Endothelial cell of umbilical vein (primary cell): Measurements from ENCODE around the gene ANKRD39. TPM values are rescaled to one million over a fixed set of nuclear protein-coding genes. Genes with fewer than 3 reads are reported as not detected.

Source experiments
- BruUV-seq: library from RNA; stranded (reverse); fragments of 400-500 nt; replicated peaks from 2 replicates; lab custom pipeline; 2021; lab: Mats Ljungman, UMichigan
- CTCF ChIA-PET: fragments of 300-600, 350-600 bp; sonication (Branson Sonifier 250); formaldehyde crosslinking; loops from one replicate; lab custom pipeline; 2021; ENCODE audit warnings: antibody characterized with exemption, inconsistent platforms; lab: Charles Lee
- POLR2A ChIA-PET: fragments of 300-600, 350-600 bp; sonication (Branson Sonifier 250); formaldehyde crosslinking; loops from one replicate; lab custom pipeline; 2021; ENCODE audit warnings: antibody characterized with exemption, inconsistent platforms; lab: Charles Lee
- DNase-seq: peaks from one replicate; pipeline ENCODE4 v3.0.0-alpha.2; 2011; ENCODE audit warnings: low read depth, low spot score
- FAIRE-seq: peaks from 2 replicates; lab custom pipeline; 2011; peaks lifted over from hg19 to GRCh38; lab: Jason Lieb, UNC
- H2AFZ ChIP-seq: 2 replicates; pipeline ENCODE4 v1.6.0; 2012; ENCODE audit warnings: low read depth, low read length, control low read depth, inconsistent platforms
- H3K27ac ChIP-seq: 2 replicates; pipeline ENCODE4 v1.5.1; 2011; ENCODE audit warnings: low read depth, mild to moderate bottlenecking, control low read depth, low read length, moderate library complexity; ENCODE audit not compliant: insufficient read depth
- H3K27me3 ChIP-seq, 2 experiments: 2 replicates each; pipeline versions ENCODE4 v1.6.0 to v1.6.1; 2011; ENCODE audit warnings: low read length in 2 of 2, mixed read lengths in 1 of 2; ENCODE audit not compliant: control insufficient read depth in 2 of 2, insufficient read depth in 2 of 2
- H3K36me3 ChIP-seq, 2 experiments: 2 replicates in 1 of 2; 3 replicates in 1 of 2; pipeline ENCODE4 v1.5.1; 2011; ENCODE audit warnings: low read length in 2 of 2, mild to moderate bottlenecking in 1 of 2, moderate library complexity in 1 of 2; ENCODE audit not compliant: control insufficient read depth in 2 of 2, insufficient read depth in 2 of 2; ENCODE audit errors: extremely low read depth in 1 of 2
- H3K4me1 ChIP-seq: 3 replicates; pipeline ENCODE4 v1.5.1; 2011; ENCODE audit warnings: mild to moderate bottlenecking, low read length; ENCODE audit not compliant: control insufficient read depth, insufficient read depth; ENCODE audit errors: extremely low read depth
- H3K4me2 ChIP-seq: 2 replicates; pipeline ENCODE4 v1.6.1; 2011; ENCODE audit warnings: low read length, control low read depth, mixed read lengths; ENCODE audit not compliant: insufficient read depth
- H3K4me3 ChIP-seq, 3 experiments: fragments of 200-600 bp in 1 of 3; sonication (generic), shearing (Covaris generic) in 1 of 3; replicated peaks in 1 of 3; 2 replicates each; pipeline ENCODE4 v1.5.1; 2011 to 2016; ENCODE audit warnings: control low read depth in 3 of 3, low read length in 3 of 3, mild to moderate bottlenecking in 2 of 3, inconsistent platforms in 1 of 3, low read depth in 1 of 3, moderate library complexity in 1 of 3; ENCODE audit not compliant: insufficient read depth in 1 of 3
- H3K79me2 ChIP-seq: 2 replicates; pipeline ENCODE4 v1.6.0; 2012; ENCODE audit warnings: low read length, inconsistent platforms; ENCODE audit not compliant: control insufficient read depth, insufficient read depth
- H3K9ac ChIP-seq: replicated peaks from 2 replicates; pipeline ENCODE3; 2011; ENCODE audit warnings: low read length, control low read depth; ENCODE audit not compliant: insufficient read depth; ENCODE audit errors: extremely low read depth
- H3K9me1 ChIP-seq: replicated peaks from 3 replicates; pipeline ENCODE4 v1.6.0; 2011; ENCODE audit warnings: mild to moderate bottlenecking, low read length; ENCODE audit not compliant: control insufficient read depth, insufficient read depth; ENCODE audit errors: extremely low read depth
- H3K9me3 ChIP-seq: replicated peaks from 2 replicates; pipeline ENCODE4 v1.5.1; 2012; ENCODE audit warnings: low read length, inconsistent platforms; ENCODE audit not compliant: control insufficient read depth, insufficient read depth
- H4K20me1 ChIP-seq: replicated peaks from 2 replicates; pipeline ENCODE3; 2011; ENCODE audit warnings: mild to moderate bottlenecking, low read length; ENCODE audit not compliant: control insufficient read depth, insufficient read depth; ENCODE audit errors: extremely low read depth
- EZH2 ChIP-seq: IDR thresholded peaks from 2 replicates; pipeline ENCODE4 v1.6.1; 2012; ENCODE audit warnings: borderline replicate concordance, low read depth, mild to moderate bottlenecking, moderate library complexity, low read length, inconsistent platforms; ENCODE audit not compliant: severe bottlenecking
- FOS ChIP-seq: IDR thresholded peaks from 2 replicates; pipeline ENCODE4 v1.6.1; 2011; ENCODE audit warnings: mild to moderate bottlenecking, low read length, moderate library complexity, borderline replicate concordance; ENCODE audit not compliant: insufficient read depth
- GATA2 ChIP-seq: IDR thresholded peaks from 2 replicates; pipeline ENCODE4 v1.7.0; 2011; ENCODE audit warnings: low read depth, mild to moderate bottlenecking, moderate library complexity, mixed read lengths, low read length; ENCODE audit not compliant: insufficient read length, insufficient read depth
- JUN ChIP-seq: IDR thresholded peaks from 2 replicates; pipeline ENCODE4 v1.6.1; 2011; ENCODE audit warnings: borderline replicate concordance, low read depth; ENCODE audit not compliant: insufficient read length, insufficient read depth
- MAX ChIP-seq: IDR thresholded peaks from 2 replicates; pipeline ENCODE4 v1.6.1; 2011; ENCODE audit not compliant: insufficient read depth, insufficient read length
- MYC ChIP-seq: IDR thresholded peaks from one replicate; pipeline ENCODE4 v1.6.1; 2011; ENCODE audit warnings: mild to moderate bottlenecking, low read depth, low read length
- POLR2A ChIP-seq: IDR thresholded peaks from 2 replicates; pipeline ENCODE4 v1.6.1; 2012; ENCODE audit warnings: low read depth, mild to moderate bottlenecking, control low read depth, low read length
- POLR2AphosphoS5 ChIP-seq: IDR thresholded peaks from 2 replicates; pipeline ENCODE4 v1.6.1; 2012; ENCODE audit warnings: low read depth, mild to moderate bottlenecking, control low read depth, low read length, moderate library complexity; ENCODE audit not compliant: insufficient read depth
- dilution Hi-C: fragments of 300-500 bp; cut with MboI; formaldehyde crosslinking; loops from one replicate; pipeline ENCODE4 v1.15.0; 2019; ENCODE audit warnings: low sequenced_read_pairs; ENCODE audit not compliant: extremely low pct_ligation_motif_present
- intact Hi-C: fragments of 100-400 bp; cut with micrococcal nuclease; formaldehyde crosslinking; loops from one replicate; pipeline ENCODE4 v1.10.0; 2022
- polyA plus RNA-seq, 4 experiments: library from polyadenylated mRNA; depleted of rRNA in 3 of 4; stranded (reverse) in 3 of 4; unstranded in 1 of 4; fragments of >200 nt; gene quantifications; 2 replicates each; pipeline versions ENCODE4 v1.2.1 to v1.2.3, GENCODE V29; 2011 to 2012; ENCODE audit warnings: missing spikeins in 1 of 4
- total RNA-seq: library from RNA; stranded (reverse); gene quantifications from 2 replicates; pipeline ENCODE4 v1.2.3, GENCODE V29; 2021
- TF ChIP-seq, protein P1 (sequence below), 2 donors: IDR thresholded peaks; 1 replicate in 1 of 2; 2 replicates in 1 of 2; pipeline ENCODE4 v1.5.1; 2011; ENCODE audit warnings: low read length in 2 of 2, mild to moderate bottlenecking in 2 of 2, moderate library complexity in 2 of 2, control low read depth in 1 of 2, inconsistent platforms in 1 of 2, low read depth in 1 of 2; ENCODE audit not compliant: insufficient read depth in 1 of 2; ENCODE audit errors: extremely low read depth in 1 of 2

The ANKRD39 gene
- total and polyA plus RNA-seq, 2 donors (not counting 3 experiments of a cell fraction or from before 2014, with no cell fraction given): 14.7 to 17.9 TPM

- dilution Hi-C loops: no loop called here
- no peaks in the 10 kb centered on the region for H3K27me3 ChIP-seq
- H2AFZ ChIP-seq: no peak overlapping the region
- no peaks in the 10 kb centered on the region for H3K9me1 ChIP-seq
- H3K4me2 ChIP-seq: no peak overlapping the region
- no peaks in the 10 kb centered on the region for H3K36me3 ChIP-seq
- ChIA-PET POLR2A (no interaction called here), CTCF (no interaction called here)
- H3K4me1 ChIP-seq: no peaks in the 10 kb centered on the region
- no TSS peak for BruUV-seq
- no peaks in the 10 kb centered on the region for H3K9me3 ChIP-seq
- no peak overlapping the region for H3K9ac ChIP-seq
- H4K20me1 ChIP-seq: no peaks in the 10 kb centered on the region
- H3K79me2 ChIP-seq: no peaks in the 10 kb centered on the region
- DNase-seq (no peak), FAIRE-seq (no peak)
- H3K4me3 ChIP-seq: no peak overlapping the region
- H3K27ac ChIP-seq: no peak overlapping the region
- no peak for TF ChIP-seq POLR2A
- TF ChIP-seq POLR2AphosphoS5: no peak
- TF ChIP-seq, protein P1, sequence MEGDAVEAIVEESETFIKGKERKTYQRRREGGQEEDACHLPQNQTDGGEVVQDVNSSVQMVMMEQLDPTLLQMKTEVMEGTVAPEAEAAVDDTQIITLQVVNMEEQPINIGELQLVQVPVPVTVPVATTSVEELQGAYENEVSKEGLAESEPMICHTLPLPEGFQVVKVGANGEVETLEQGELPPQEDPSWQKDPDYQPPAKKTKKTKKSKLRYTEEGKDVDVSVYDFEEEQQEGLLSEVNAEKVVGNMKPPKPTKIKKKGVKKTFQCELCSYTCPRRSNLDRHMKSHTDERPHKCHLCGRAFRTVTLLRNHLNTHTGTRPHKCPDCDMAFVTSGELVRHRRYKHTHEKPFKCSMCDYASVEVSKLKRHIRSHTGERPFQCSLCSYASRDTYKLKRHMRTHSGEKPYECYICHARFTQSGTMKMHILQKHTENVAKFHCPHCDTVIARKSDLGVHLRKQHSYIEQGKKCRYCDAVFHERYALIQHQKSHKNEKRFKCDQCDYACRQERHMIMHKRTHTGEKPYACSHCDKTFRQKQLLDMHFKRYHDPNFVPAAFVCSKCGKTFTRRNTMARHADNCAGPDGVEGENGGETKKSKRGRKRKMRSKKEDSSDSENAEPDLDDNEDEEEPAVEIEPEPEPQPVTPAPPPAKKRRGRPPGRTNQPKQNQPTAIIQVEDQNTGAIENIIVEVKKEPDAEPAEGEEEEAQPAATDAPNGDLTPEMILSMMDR (IDR thresholded peaks at IDR 0.05; ENCODE audit: extremely low read depth in 1 of 2, insufficient read depth in 1 of 2, low read depth in 1 of 2, low read length in 2 of 2): no peak
- no peak for TF ChIP-seq FOS
- no peak for TF ChIP-seq MYC
- no peak for TF ChIP-seq EZH2
- no peak for TF ChIP-seq GATA2
- TF ChIP-seq MAX: no peak
- TF ChIP-seq JUN: no peak
- intact Hi-C loops: no loop called here
These were observed 36.3 kb upstream of the ANKRD39 start for GRCh38 chr2:96894151-96894531.
